Right lobe of liver (tissue), 4 donors: ENCODE data around the gene TRAIP.

Source experiments
- CTCF ChIP-seq, 4 donors: fragments of 200-600 bp in 3 of 4; fragments of 450-650 bp in 1 of 4; IDR thresholded peaks; one replicate each; pipeline versions ENCODE4 v1.5.1 to v1.8.0; 2016 to 2022; ENCODE audit warnings: antibody characterized with exemption in 4 of 4, mild to moderate bottlenecking in 2 of 4
- POLR2A ChIP-seq: fragments of 450-650 bp; IDR thresholded peaks from one replicate; pipeline ENCODE4 v1.6.1; 2017; ENCODE audit warnings: antibody characterized with exemption, mild to moderate bottlenecking
- donor health status: DM: no; HTN: no; CAD: no.
- donor health status: DM: no; HTN: no; CAD: no.
- donor health status: DM: no; HTN: yes; CAD: no.

DNA sequence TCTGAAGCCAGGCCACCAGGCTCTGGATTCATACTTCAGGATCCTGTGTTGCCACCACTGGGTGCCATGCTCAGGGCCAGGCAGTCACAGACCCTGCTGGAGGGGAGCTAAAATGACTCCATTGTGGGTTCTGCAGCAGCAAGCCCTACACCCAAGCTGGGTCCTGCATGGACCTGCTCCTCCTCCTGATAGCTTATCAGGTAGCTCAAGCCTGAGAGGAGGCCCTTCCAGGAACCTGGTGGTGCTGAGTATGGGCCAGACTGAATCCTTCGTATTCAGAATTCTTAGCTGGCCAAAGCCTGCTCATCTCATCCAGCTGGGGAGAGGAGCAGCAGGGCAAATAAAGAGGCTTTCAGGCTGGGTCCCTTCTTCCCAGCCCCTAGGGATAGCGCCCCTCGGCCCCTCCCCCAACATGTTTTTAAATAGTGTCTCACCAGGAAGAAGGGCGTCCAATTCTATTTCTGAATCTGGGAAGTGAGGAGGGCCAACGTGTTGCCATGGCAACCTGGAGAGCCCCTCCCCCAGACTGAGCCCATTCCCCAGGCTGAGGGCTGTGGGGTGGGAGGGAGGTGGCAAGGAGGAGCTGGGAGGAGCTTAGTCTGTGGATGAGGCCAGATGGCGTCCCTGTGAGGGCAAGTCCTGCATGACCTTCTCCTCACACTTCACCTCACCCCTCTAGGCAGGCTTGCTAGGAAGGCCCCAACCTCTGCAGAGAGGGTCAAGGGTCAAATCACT is 24.4 kb upstream of the TRAIP start:
- TF ChIP-seq CTCF (IDR thresholded peaks at IDR 0.05): no peak
- TF ChIP-seq POLR2A: no peak
